Endodermal cell (in vitro differentiated cells): ENCODE measurements around the gene MYDGF. TPM values are rescaled to one million over a fixed set of nuclear protein-coding genes. Genes with fewer than 3 reads are reported as not detected.
A peak's percentile ranks its signal among the peaks of the same experiment; 100 is the strongest.

Experiments
- DNase-seq: peaks from one replicate; pipeline ENCODE4 v3.0.0-alpha.2; 2017
- H3K27ac ChIP-seq: 2 replicates; pipeline ENCODE4 v1.5.1; 2013; ENCODE audit warnings: mild to moderate bottlenecking, low read depth, low read length, moderate library complexity
- H3K27me3 ChIP-seq: 2 replicates; pipeline ENCODE4 v1.6.1; 2013; ENCODE audit warnings: mild to moderate bottlenecking, low read length, moderate library complexity; ENCODE audit not compliant: insufficient read depth, control insufficient read depth, poor library complexity, severe bottlenecking
- H3K36me3 ChIP-seq: 2 replicates; pipeline ENCODE4 v1.7.0; 2013; ENCODE audit warnings: mild to moderate bottlenecking, low read length, moderate library complexity; ENCODE audit not compliant: control insufficient read depth, insufficient read depth
- H3K4me1 ChIP-seq: one replicate; pipeline ENCODE4 v1.7.0; 2013; ENCODE audit warnings: low read length; ENCODE audit not compliant: control insufficient read depth, insufficient read depth
- H3K4me3 ChIP-seq: 2 replicates; pipeline ENCODE4 v1.5.1; 2013; ENCODE audit warnings: mild to moderate bottlenecking, low read length, moderate library complexity
- H3K9ac ChIP-seq: 2 replicates; pipeline ENCODE4 v1.6.1; 2013; ENCODE audit warnings: mild to moderate bottlenecking, low read length, moderate library complexity; ENCODE audit not compliant: poor library complexity, severe bottlenecking; ENCODE audit errors: extremely low read depth
- H3K9me3 ChIP-seq: 2 replicates; pipeline ENCODE4 v1.6.1; 2013; ENCODE audit warnings: mild to moderate bottlenecking, low read length, moderate library complexity; ENCODE audit not compliant: control insufficient read depth
- H3K27ac Mint-ChIP-seq: 2 replicates; pipeline ENCODE4 v1.8.0; 2020; ENCODE audit warnings: mixed read lengths
- H3K27me3 Mint-ChIP-seq: 2 replicates; pipeline ENCODE4 v1.8.0; 2021; ENCODE audit warnings: mild to moderate bottlenecking, mixed read lengths; ENCODE audit not compliant: insufficient read depth
- H3K36me3 Mint-ChIP-seq: 2 replicates; pipeline ENCODE4 v1.8.0; 2020; ENCODE audit warnings: low read depth, mixed read lengths
- H3K4me1 Mint-ChIP-seq: 2 replicates; pipeline ENCODE4 v1.8.0; 2020; ENCODE audit warnings: mixed read lengths
- H3K4me3 Mint-ChIP-seq: 2 replicates; pipeline ENCODE4 v1.8.0; 2020; ENCODE audit warnings: mild to moderate bottlenecking, moderate library complexity, mixed read lengths
- H3K9me3 Mint-ChIP-seq: 2 replicates; pipeline ENCODE4 v1.8.0; 2020; ENCODE audit warnings: mild to moderate bottlenecking, mixed read lengths
- WGBS, 2 experiments: methylation state at CpG; one replicate each; pipeline versions ENCODE4 v1.1.5 to v1.1.7; 2013; ENCODE audit warnings: missing lambda C conversion rate in 2 of 2, mixed read lengths in 1 of 2; ENCODE audit not compliant: insufficient coverage in 1 of 2, insufficient read length in 1 of 2; 5-methylcytosine and 5-hydroxymethylcytosine counted together
- total RNA-seq, 2 donors: library from RNA; stranded (reverse); fragmentation: NEBNext Ultra II Directional in 1 of 2; extraction: Animal tissue kit (Norgen Biotek cat#: 25700) in 1 of 2; gene quantifications; 2 replicates in 1 of 2; 3 replicates in 1 of 2; pipeline ENCODE4 v1.2.1, GENCODE V29; 2021
- TF ChIP-seq, protein P1 (sequence below): fragments of 200-600 bp; sonication (generic); conservative IDR thresholded peaks from 2 replicates; pipeline ENCODE4 v1.5.0; 2021; ENCODE audit warnings: antibody characterized with exemption, mild to moderate bottlenecking

Gene MYDGF
- total RNA-seq, 2 donors from 2014 or later: 58.7 to 64.0 TPM

DNA sequence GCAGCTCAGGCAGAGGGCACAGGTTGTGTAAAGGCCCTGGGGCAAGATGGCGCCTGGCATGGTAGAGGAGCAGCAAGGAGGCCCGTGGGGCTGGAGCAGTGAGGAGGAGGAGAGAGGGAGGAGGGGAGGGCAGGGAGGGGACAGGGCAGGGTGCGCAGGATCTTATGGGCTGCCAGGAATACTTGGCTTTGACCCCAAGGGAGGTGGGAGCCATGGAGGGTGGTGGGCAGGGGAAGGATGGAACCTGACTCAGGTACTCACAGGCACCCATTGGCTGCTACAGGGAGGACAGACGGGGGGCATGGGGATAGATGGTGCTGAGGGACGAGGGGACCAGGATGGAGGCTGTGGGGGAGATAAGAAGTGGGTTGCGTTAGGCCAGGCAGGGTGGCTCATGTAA lies 27.5 kb downstream of the MYDGF start:
- H3K9me3 Mint-ChIP-seq: no peaks in the 10 kb centered on the region

GRCh38 chr19:4641132-4641531 lies 29.0 kb downstream of the MYDGF start:
- Histone ChIP-seq H3K4me3 (no peak overlapping the region), H3K36me3 (peaks cover 3% of the 10 kb centered on the region), H3K9me3 (no peaks in the 10 kb centered on the region), H3K9ac (no peak overlapping the region), H3K27me3 (peaks cover 3% of the 10 kb centered on the region), H3K4me1 (peaks cover 5% of the 10 kb centered on the region), H3K27ac (no peak overlapping the region)
- Mint-ChIP-seq H3K4me3 (no peak overlapping the region), H3K36me3 (peaks cover 6% of the 10 kb centered on the region), H3K27ac (no peak overlapping the region), H3K27me3 (peaks cover 13% of the 10 kb centered on the region), H3K9me3 (no peaks in the 10 kb centered on the region), H3K4me1 (peaks cover 5% of the 10 kb centered on the region)
- TF ChIP-seq, protein P1, sequence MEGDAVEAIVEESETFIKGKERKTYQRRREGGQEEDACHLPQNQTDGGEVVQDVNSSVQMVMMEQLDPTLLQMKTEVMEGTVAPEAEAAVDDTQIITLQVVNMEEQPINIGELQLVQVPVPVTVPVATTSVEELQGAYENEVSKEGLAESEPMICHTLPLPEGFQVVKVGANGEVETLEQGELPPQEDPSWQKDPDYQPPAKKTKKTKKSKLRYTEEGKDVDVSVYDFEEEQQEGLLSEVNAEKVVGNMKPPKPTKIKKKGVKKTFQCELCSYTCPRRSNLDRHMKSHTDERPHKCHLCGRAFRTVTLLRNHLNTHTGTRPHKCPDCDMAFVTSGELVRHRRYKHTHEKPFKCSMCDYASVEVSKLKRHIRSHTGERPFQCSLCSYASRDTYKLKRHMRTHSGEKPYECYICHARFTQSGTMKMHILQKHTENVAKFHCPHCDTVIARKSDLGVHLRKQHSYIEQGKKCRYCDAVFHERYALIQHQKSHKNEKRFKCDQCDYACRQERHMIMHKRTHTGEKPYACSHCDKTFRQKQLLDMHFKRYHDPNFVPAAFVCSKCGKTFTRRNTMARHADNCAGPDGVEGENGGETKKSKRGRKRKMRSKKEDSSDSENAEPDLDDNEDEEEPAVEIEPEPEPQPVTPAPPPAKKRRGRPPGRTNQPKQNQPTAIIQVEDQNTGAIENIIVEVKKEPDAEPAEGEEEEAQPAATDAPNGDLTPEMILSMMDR: no peak
- 85 to 93% methylated on average over 9 to 14 of the region's 14 CpGs for WGBS, 2 experiments
- DNase-seq: no peak

More for the DNA sequence above, 27.5 kb downstream of the MYDGF start:
- Histone ChIP-seq H3K9me3 (no peaks in the 10 kb centered on the region), H3K4me3 (no peak overlapping the region), H3K36me3 (peaks cover 3% of the 10 kb centered on the region), H3K4me1 (peaks cover 5% of the 10 kb centered on the region), H3K27me3 (no peaks in the 10 kb centered on the region), H3K9ac (no peak overlapping the region), H3K27ac (no peak overlapping the region)
- Mint-ChIP-seq H3K27me3 (peaks cover 2% of the 10 kb centered on the region), H3K4me3 (no peak overlapping the region), H3K27ac (no peak overlapping the region), H3K4me1 (peaks cover 5% of the 10 kb centered on the region), H3K36me3 (peaks cover 13% of the 10 kb centered on the region)
- DNase-seq: no peak
- TF ChIP-seq, protein P1: no peak
- WGBS, 2 experiments: 92 to 94% methylated on average over 4 to 6 of the region's 6 CpGs

DNA sequence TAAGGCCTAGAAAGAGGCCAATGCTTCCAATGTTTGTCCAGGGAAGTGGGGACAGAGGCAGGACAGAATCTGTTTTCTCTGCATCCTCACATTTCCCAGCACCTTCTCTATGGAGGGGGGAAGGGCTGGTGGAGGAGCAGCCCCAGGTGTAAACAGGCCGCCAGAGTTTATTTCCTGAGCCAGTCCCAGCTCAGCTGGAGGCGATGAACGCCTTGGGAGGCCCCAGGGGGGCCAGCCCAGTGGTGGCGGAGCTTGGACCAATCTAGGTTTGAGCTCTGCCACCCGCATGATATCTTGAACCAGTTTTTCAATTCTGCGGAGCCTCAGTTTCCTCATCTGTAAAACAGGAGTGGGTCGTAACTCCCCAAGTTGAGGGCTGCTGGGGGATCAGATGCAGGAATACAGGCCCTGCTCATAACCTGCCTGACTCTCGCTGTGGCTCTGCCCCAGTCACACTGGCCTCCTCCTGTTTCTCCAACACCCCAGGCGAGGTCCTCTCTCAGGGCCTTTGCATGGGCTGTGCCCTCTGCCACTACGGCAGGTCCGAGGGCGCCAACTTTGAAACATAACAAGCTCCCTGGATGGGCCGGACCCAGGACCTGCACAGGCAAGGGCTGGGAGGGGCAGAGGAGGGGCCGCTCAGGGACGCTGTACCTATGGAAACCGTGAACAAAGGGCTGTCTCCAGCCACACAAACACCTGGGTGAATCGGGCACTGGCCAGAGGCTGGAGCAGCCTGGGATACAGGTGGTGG lies 29.7 kb downstream of the MYDGF start:
- no peak overlapping the region for H3K27ac ChIP-seq
- peaks cover 13% of the 10 kb centered on the region for H3K27me3 Mint-ChIP-seq
- H3K4me1 Mint-ChIP-seq: peaks cover 5% of the 10 kb centered on the region
- no peak overlapping the region for H3K9ac ChIP-seq
- H3K9me3 Mint-ChIP-seq: no peaks in the 10 kb centered on the region
- H3K4me3 Mint-ChIP-seq: peak overlapping the region; percentile 85
- H3K27me3 ChIP-seq: peaks cover 3% of the 10 kb centered on the region
- 82 to 91% methylated on average over 10 to 17 of the region's 17 CpGs for WGBS, 2 experiments
- TF ChIP-seq, protein P1: no peak
- peaks cover 5% of the 10 kb centered on the region for H3K4me1 ChIP-seq
- peak overlapping the region; percentile 84 for H3K27ac Mint-ChIP-seq
- DNase-seq: peak; percentile 73
- H3K36me3 Mint-ChIP-seq: peaks cover 3% of the 10 kb centered on the region
- no peaks in the 10 kb centered on the region for H3K9me3 ChIP-seq
- H3K36me3 ChIP-seq: no peaks in the 10 kb centered on the region
- H3K4me3 ChIP-seq: peak overlapping the region; percentile 89
